ENCODE measurements around the gene TEX26. TPM values are rescaled to one million over a fixed set of nuclear protein-coding genes. Genes with fewer than 3 reads are reported as not detected.

The TEX26 gene
- total and polyA plus RNA-seq, 9 of the 15 experiments (the other 6 are each of a cell fraction or from before 2014, with no cell fraction given), result not detected

- no peaks in the 10 kb centered on the region for H3K36me3 ChIP-seq (ENCODE audit: control insufficient read depth, insufficient read depth, low read length)
- no peak overlapping the region for H3K9ac ChIP-seq (ENCODE audit: insufficient read depth in 1 of 2, low read depth in 2 of 2, low read length in 2 of 2)
- ChIA-PET CTCF (ENCODE audit: low intra/inter-chr PET ratio) (no interaction called here), POLR2A (no interaction called here)
- intact Hi-C loops (cut with micrococcal nuclease) (no loop called here), in situ Hi-C loops (cut with MboI) (no loop called here)
- H3K9me1 ChIP-seq (ENCODE audit: control insufficient read depth, insufficient read depth, low read length), result no peaks in the 10 kb centered on the region
- no peaks in the 10 kb centered on the region for H3K9me3 ChIP-seq (replicated peaks; ENCODE audit: control insufficient read depth, insufficient read depth, low read depth, low read length)
- no peak overlapping the region for H3K27ac ChIP-seq (ENCODE audit: extremely low read depth, low read depth, low read length)
- ATAC-seq (no peak), FAIRE-seq (no peak), DNase-seq (ENCODE audit: extremely low read depth in 1 of 4, low spot score in 3 of 4) (no peak)
- H3K4me1 ChIP-seq (replicated peaks in 1 of 2; ENCODE audit: control insufficient read depth in 2 of 2, insufficient read depth in 2 of 2, low read length in 2 of 2), result no peaks in the 10 kb centered on the region
- 0% methylated on average over 2 of the region's 2 CpGs for WGBS (ENCODE audit: insufficient coverage, low coverage, missing lambda C conversion rate)
- H4K20me1 ChIP-seq (replicated peaks; ENCODE audit: control insufficient read depth, insufficient read depth, low read length), result no peaks in the 10 kb centered on the region
- no peaks in the 10 kb centered on the region for H3K79me2 ChIP-seq (ENCODE audit: control insufficient read depth, insufficient read depth, low read length)
- no peak overlapping the region for H3K4me3 ChIP-seq
- TF ChIP-seq MAFK (IDR thresholded peaks at IDR 0.05; ENCODE audit: low read length) (no peak), ZFP30 (CRISPR knock-in tag; IDR thresholded peaks at IDR 0.05; ENCODE audit: borderline replicate concordance) (no peak), ZHX1 (conservative IDR thresholded peaks at IDR 0.05; ENCODE audit: low read length) (no peak), TFAP4 (CRISPR knock-in tag; IDR thresholded peaks at IDR 0.05; ENCODE audit: borderline replicate concordance) (no peak), GTF2E2 (tag; IDR thresholded peaks at IDR 0.05) (no peak), ZC3H8 (IDR thresholded peaks at IDR 0.05) (no peak), BRD9 (IDR thresholded peaks at IDR 0.05; ENCODE audit: low read depth, partially characterized antibody) (no peak), VEZF1 (CRISPR knock-in tag; IDR thresholded peaks at IDR 0.05) (no peak), NFATC3 (IDR thresholded peaks at IDR 0.05) (no peak), IRF1 (CRISPR knock-in tag; IDR thresholded peaks at IDR 0.05; ENCODE audit: borderline replicate concordance) (no peak), HNRNPK (IDR thresholded peaks at IDR 0.05; ENCODE audit: low read depth, low read length, poor library complexity, severe bottlenecking) (no peak)
- H2AFZ ChIP-seq (ENCODE audit: low read depth, low read length), result no peak overlapping the region
- peaks cover 0 to 11% of the 10 kb centered on the region in 2 experiments; a peak in 1 of 5 replicates for H3K27me3 ChIP-seq (ENCODE audit: control insufficient read depth in 2 of 2, insufficient read depth in 2 of 2, low read length in 2 of 2)
- no peak overlapping the region for H3K4me2 ChIP-seq (ENCODE audit: insufficient read depth, low read length)
- BruUV-seq (replicated peaks), result no TSS peak
Observed at GRCh38 chr13:31022928-31023530, 90.6 kb downstream of the TEX26 start.

Measured in K562 (cell line).